H9 (cell line): ENCODE data around the gene NFIX. TPM values are rescaled to one million over a fixed set of nuclear protein-coding genes. Genes with fewer than 3 reads are reported as not detected.

Source experiments
- DNase-seq: peaks from one replicate; pipeline ENCODE4 v3.0.0-alpha.2; 2017
- H2AFZ ChIP-seq: one replicate; pipeline ENCODE4 v1.6.1; 2013; ENCODE audit warnings: mild to moderate bottlenecking, low read length, control low read depth, moderate library complexity
- H2AK5ac ChIP-seq: 2 replicates; pipeline ENCODE4 v1.6.1; 2013; ENCODE audit warnings: low read length, control low read depth, mixed read lengths; ENCODE audit not compliant: insufficient read length
- H2BK120ac ChIP-seq: one replicate; pipeline ENCODE4 v1.6.1; 2013; ENCODE audit warnings: low read depth, mild to moderate bottlenecking, low read length, control low read depth, inconsistent platforms; ENCODE audit not compliant: poor library complexity, severe bottlenecking
- H2BK12ac ChIP-seq: 2 replicates; pipeline ENCODE4 v1.6.1; 2013; ENCODE audit warnings: low read length, control low read depth, mixed read lengths, low read depth; ENCODE audit not compliant: insufficient read length
- H2BK15ac ChIP-seq: 2 replicates; pipeline ENCODE4 v1.6.1; 2013; ENCODE audit warnings: low read depth, low read length, control low read depth
- H2BK20ac ChIP-seq: one replicate; pipeline ENCODE4 v1.6.1; 2013; ENCODE audit warnings: low read depth, mild to moderate bottlenecking, low read length, control low read depth, inconsistent platforms; ENCODE audit not compliant: poor library complexity, severe bottlenecking
- H2BK5ac ChIP-seq: 2 replicates; pipeline ENCODE4 v1.6.1; 2013; ENCODE audit warnings: low read length, control low read depth, mixed read lengths; ENCODE audit not compliant: insufficient read length
- H3K14ac ChIP-seq: 2 replicates; pipeline ENCODE4 v1.6.1; 2013; ENCODE audit warnings: low read length, control low read depth; ENCODE audit not compliant: insufficient read depth
- H3K18ac ChIP-seq: 2 replicates; pipeline ENCODE4 v1.6.1; 2013; ENCODE audit warnings: low read depth, mild to moderate bottlenecking, mixed read lengths, low read length, control low read depth; ENCODE audit not compliant: insufficient read length
- H3K23ac ChIP-seq: 2 replicates; pipeline ENCODE4 v1.6.1; 2013; ENCODE audit warnings: low read length, control low read depth, mixed read lengths, low read depth; ENCODE audit not compliant: insufficient read length
- H3K23me2 ChIP-seq: 2 replicates; pipeline ENCODE4 v1.6.1; 2013; ENCODE audit warnings: low read depth, mild to moderate bottlenecking, mixed read lengths, low read length, control low read depth; ENCODE audit not compliant: insufficient read length, poor library complexity, severe bottlenecking
- H3K27ac ChIP-seq: 2 replicates; pipeline ENCODE4 v1.5.1; 2013; ENCODE audit warnings: low read length, control low read depth, mixed read lengths, low read depth; ENCODE audit not compliant: insufficient read length
- H3K27me3 ChIP-seq: 2 replicates; pipeline ENCODE4 v1.6.1; 2013; ENCODE audit warnings: low read length, control low read depth, inconsistent platforms; ENCODE audit not compliant: insufficient read depth
- H3K4ac ChIP-seq: 2 replicates; pipeline ENCODE4 v1.6.1; 2013; ENCODE audit warnings: low read depth, mild to moderate bottlenecking, control low read depth, inconsistent platforms, low read length, moderate library complexity
- H3K4me1 ChIP-seq: 2 replicates; pipeline ENCODE4 v1.6.1; 2013; ENCODE audit warnings: low read length, control low read depth, inconsistent platforms; ENCODE audit not compliant: insufficient read depth
- H3K4me2 ChIP-seq: 2 replicates; pipeline ENCODE4 v1.6.1; 2013; ENCODE audit warnings: low read length, control low read depth, mixed read lengths; ENCODE audit not compliant: insufficient read length, insufficient read depth
- H3K56ac ChIP-seq: 2 replicates; pipeline ENCODE4 v1.6.1; 2013; ENCODE audit warnings: low read depth, mild to moderate bottlenecking, mixed read lengths, low read length, control low read depth; ENCODE audit not compliant: insufficient read length
- H3K79me1 ChIP-seq: 2 replicates; pipeline ENCODE4 v1.6.1; 2013; ENCODE audit warnings: low read depth, mild to moderate bottlenecking, moderate library complexity, low read length, control low read depth, inconsistent platforms; ENCODE audit not compliant: insufficient read depth, poor library complexity, severe bottlenecking
- H3K79me2 ChIP-seq: 2 replicates; pipeline ENCODE4 v1.6.1; 2013; ENCODE audit warnings: low read length, control low read depth, inconsistent platforms; ENCODE audit not compliant: insufficient read depth
- H3K9ac ChIP-seq: 2 replicates; pipeline ENCODE4 v1.6.1; 2013; ENCODE audit warnings: low read length, control low read depth, mixed read lengths; ENCODE audit not compliant: insufficient read length; ENCODE audit errors: extremely low read depth
- H3K9me3 ChIP-seq: one replicate; pipeline ENCODE4 v1.6.1; 2013; ENCODE audit warnings: low read depth, low read length, inconsistent platforms; ENCODE audit not compliant: control insufficient read depth
- H3T11ph ChIP-seq: one replicate; pipeline ENCODE4 v1.6.1; 2013; ENCODE audit warnings: mild to moderate bottlenecking, low read length, control low read depth, inconsistent platforms
- H4K20me1 ChIP-seq: one replicate; pipeline ENCODE4 v1.6.1; 2013; ENCODE audit not compliant: control insufficient read depth, insufficient read length, insufficient read depth
- H4K5ac ChIP-seq: 2 replicates; pipeline ENCODE4 v1.6.1; 2013; ENCODE audit warnings: low read depth, mild to moderate bottlenecking, mixed read lengths, low read length, control low read depth; ENCODE audit not compliant: insufficient read length
- H4K8ac ChIP-seq: replicated peaks from 2 replicates; pipeline ENCODE4 v1.6.1; 2013; ENCODE audit warnings: low read length, control low read depth, mixed read lengths, low read depth; ENCODE audit not compliant: insufficient read length
- H4K91ac ChIP-seq: 2 replicates; pipeline ENCODE4 v1.6.1; 2013; ENCODE audit warnings: low read depth, mild to moderate bottlenecking, moderate library complexity, mixed read lengths, low read length, control low read depth; ENCODE audit not compliant: insufficient read length
- H3K27ac Mint-ChIP-seq, 3 experiments: 2 replicates in 2 of 3; 3 replicates in 1 of 3; pipeline ENCODE4 v1.8.0; 2020 to 2021; ENCODE audit warnings: mixed read lengths in 3 of 3, mild to moderate bottlenecking in 1 of 3, moderate library complexity in 1 of 3
- H3K27me3 Mint-ChIP-seq: 2 replicates; pipeline ENCODE4 v1.8.0; 2021; ENCODE audit warnings: low read depth, mild to moderate bottlenecking, moderate library complexity, mixed read lengths
- H3K36me3 Mint-ChIP-seq, 3 experiments: 2 replicates in 2 of 3; 3 replicates in 1 of 3; pipeline ENCODE4 v1.8.0; 2020 to 2021; ENCODE audit warnings: low read depth in 3 of 3, mixed read lengths in 3 of 3; ENCODE audit not compliant: insufficient read depth in 1 of 3
- H3K4me1 Mint-ChIP-seq, 2 experiments: 2 replicates each; pipeline ENCODE4 v1.8.0; 2020; ENCODE audit warnings: mixed read lengths in 2 of 2
- H3K4me3 Mint-ChIP-seq, 2 experiments: 2 replicates in 1 of 2; 3 replicates in 1 of 2; pipeline ENCODE4 v1.8.0; 2020 to 2021; ENCODE audit warnings: mild to moderate bottlenecking in 2 of 2, mixed read lengths in 2 of 2, moderate library complexity in 1 of 2
- H3K9me3 Mint-ChIP-seq, 2 experiments: 2 replicates in 1 of 2; 3 replicates in 1 of 2; pipeline ENCODE4 v1.8.0; 2020; ENCODE audit warnings: mild to moderate bottlenecking in 2 of 2, mixed read lengths in 2 of 2, moderate library complexity in 1 of 2
- CTCF ChIP-seq: fragments of 200-600 bp; sonication (generic); conservative IDR thresholded peaks from 3 replicates; pipeline ENCODE4 v1.8.0; 2021; ENCODE audit warnings: antibody characterized with exemption, mild to moderate bottlenecking
- WGBS: extraction: QIAGEN DNeasy Blood & Tissue Kit; methylation state at CpG from one replicate; pipeline ENCODE4 v1.1.7; 2013; ENCODE audit warnings: missing lambda C conversion rate, low lambda C conversion rate, mixed read lengths; ENCODE audit not compliant: insufficient read length; ENCODE audit errors: extremely low coverage; 5-methylcytosine and 5-hydroxymethylcytosine counted together
- total RNA-seq: library from RNA; stranded (reverse); gene quantifications from 2 replicates; pipeline ENCODE4 v1.2.1, GENCODE V29; 2021

Gene NFIX
- total RNA-seq, 1 experiment from 2014 or later = 0.31 TPM

DNA sequence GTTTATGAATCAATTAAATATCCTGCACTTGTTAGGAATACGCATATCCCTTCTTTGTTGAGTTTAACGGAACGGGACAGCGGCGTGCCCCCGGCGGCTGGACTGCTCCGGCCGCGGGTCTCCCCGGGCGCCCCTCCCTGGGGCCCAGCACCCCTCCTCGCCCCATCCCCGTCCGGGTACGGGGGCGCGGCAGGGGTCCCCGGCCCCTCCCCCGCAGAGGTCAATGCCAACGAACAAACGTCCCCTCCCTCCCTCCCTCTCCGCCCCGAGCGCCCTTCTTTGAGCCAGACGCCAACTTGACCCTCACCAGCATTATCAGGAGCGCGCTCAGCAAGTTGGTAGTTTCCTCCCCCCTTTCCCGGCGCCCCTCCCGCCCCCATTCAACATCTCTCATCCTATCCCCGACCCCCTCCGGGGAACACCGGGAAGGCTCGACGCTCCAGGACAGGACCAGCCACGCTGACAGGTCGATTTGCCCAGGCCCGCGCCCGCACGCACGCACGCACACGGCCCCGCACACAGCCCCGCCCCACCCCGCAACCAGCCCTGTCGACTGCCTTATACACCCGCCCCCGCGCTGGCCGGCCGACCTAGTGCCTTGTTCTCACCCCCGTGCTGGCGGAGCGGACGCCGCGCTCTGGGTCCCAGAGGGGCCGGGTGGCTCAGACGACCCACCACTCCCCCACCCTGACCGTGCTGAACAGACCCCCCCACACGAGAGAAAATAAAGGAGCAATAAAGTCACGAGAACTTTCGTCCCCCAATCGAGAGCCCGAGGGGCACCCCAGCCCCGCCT is 102.4 kb downstream of the NFIX start:
- Histone ChIP-seq H3K23me2 (peaks cover 13% of the 10 kb centered on the region), H2AK5ac (no peak overlapping the region), H3K56ac (no peak overlapping the region), H2AFZ (no peak overlapping the region), H2BK5ac (no peak overlapping the region), H3K9ac (no peak overlapping the region), H2BK15ac (no peak overlapping the region), H3K4me2 (no peak overlapping the region), H2BK20ac (no peak overlapping the region), H4K5ac (no peak overlapping the region), H3K9me3 (no peaks in the 10 kb centered on the region), H3T11ph (no peak overlapping the region), H3K14ac (no peak overlapping the region), H4K91ac (no peak overlapping the region), H2BK120ac (no peak overlapping the region), H4K20me1 (peaks cover 3% of the 10 kb centered on the region), H3K79me2 (no peaks in the 10 kb centered on the region), H3K27ac (no peak overlapping the region), H3K4me1 (no peaks in the 10 kb centered on the region), H3K18ac (no peak overlapping the region), H3K27me3 (peaks cover 39% of the 10 kb centered on the region; the same call in 1 of the 2 replicates), H3K23ac (no peak overlapping the region), H3K79me1 (no peaks in the 10 kb centered on the region), H2BK12ac (no peak overlapping the region), H3K4ac (no peak overlapping the region), H4K8ac (no peak overlapping the region)
- no CpG with 5 or more reads among the region's 69 CpGs for WGBS
- Mint-ChIP-seq H3K9me3 (peaks cover 7% of the 10 kb centered on the region in 2 experiments; a peak in 4 of 5 replicates), H3K4me1 (peaks cover 27 to 44% of the 10 kb centered on the region in 2 experiments), H3K27me3 (peaks cover 90% of the 10 kb centered on the region), H3K4me3 (peak overlapping the region in 1 of 2 experiments; percentile 44; a peak in 2 of 5 replicates), H3K36me3 (peaks cover 0 to 3% (median 0%) of the 10 kb centered on the region in 3 experiments; a peak in 2 of 7 replicates), H3K27ac (no peak overlapping the region)
- DNase-seq = no peak
- no peak for TF ChIP-seq CTCF
